Middle frontal gyrus (tissue), 1 donor: ENCODE results near the gene UQCR11.
"Not testable (repeated sequence)": the region's sequence is repeated elsewhere in the genome, so short reads cannot be mapped to it uniquely, and the experiment has no call there.

Experiments used
- DNase-seq: peaks from one replicate; pipeline ENCODE4 v3.0.0-alpha.2; 2015; ENCODE audit warnings: low spot score; ENCODE audit errors: extremely low spot score

UQCR11 gene

GRCh38 chr19:1605236-1606137, at the start of gene UQCR11:
UQCR11 (minus strand) TSS chr19:1605462; CDS start chr19:1605409, 53 bp downstream.
- peak; percentile 93 for DNase-seq

GRCh38 chr19:1654178-1654792, 49.0 kb upstream of the UQCR11 start:
- DNase-seq, result no peak

- no peak for DNase-seq
Observed at GRCh38 chr19:1653300-1653628, 48.0 kb upstream of the UQCR11 start.

GRCh38 chr19:1652471-1653299, 47.4 kb upstream of the UQCR11 start, which contains the start of gene TCF3:
TCF3 (minus strand) TSS chr19:1652615; CDS start chr19:1650248, 2,367 bp downstream.
- DNase-seq, result peak; percentile 98

- no peak for DNase-seq
Observed at GRCh38 chr19:1651568-1652291, 46.5 kb upstream of the UQCR11 start.

GRCh38 chr19:1650650-1651567, 45.6 kb upstream of the UQCR11 start:
- DNase-seq, result no peak

- DNase-seq, result no peak
Observed at GRCh38 chr19:1649706-1650649, 44.7 kb upstream of the UQCR11 start.

GRCh38 chr19:1648920-1649541, 43.8 kb upstream of the UQCR11 start:
- no peak for DNase-seq

GRCh38 chr19:1648459-1648849, 43.2 kb upstream of the UQCR11 start:
- no peak for DNase-seq

- DNase-seq, result no peak
Observed at GRCh38 chr19:1647501-1648458, 42.5 kb upstream of the UQCR11 start.

GRCh38 chr19:1646659-1647453, 41.6 kb upstream of the UQCR11 start:
- no peak for DNase-seq

GRCh38 chr19:1646149-1646548, 40.9 kb upstream of the UQCR11 start:
- no peak for DNase-seq

GRCh38 chr19:1645299-1645698, 40.0 kb upstream of the UQCR11 start:
- DNase-seq, result no peak

GRCh38 chr19:1644070-1644469, 38.8 kb upstream of the UQCR11 start:
- DNase-seq, result no peak

GRCh38 chr19:1640893-1641448, 35.7 kb upstream of the UQCR11 start:
- not testable (repeated sequence) for DNase-seq
